Measurements from ENCODE around the gene INO80C.

DNA sequence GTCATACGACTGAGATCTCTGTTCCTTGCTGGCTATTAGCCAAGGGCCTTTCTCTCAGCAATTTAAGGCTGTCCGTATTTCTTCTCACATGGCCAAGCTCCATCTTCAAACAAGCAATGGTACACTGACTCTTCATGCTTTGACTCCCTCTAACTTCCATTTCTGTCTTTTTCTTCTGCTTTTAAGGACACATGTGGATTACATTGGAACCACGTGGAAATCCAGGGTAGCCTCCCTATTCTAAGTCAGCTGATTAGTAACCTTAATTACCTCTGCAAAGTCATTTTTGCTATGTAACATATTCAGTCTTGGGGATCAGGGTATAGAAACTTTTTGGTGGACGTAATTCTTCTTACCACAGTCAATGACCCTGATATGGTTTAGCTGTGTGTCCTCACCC lies 79.2 kb downstream of the INO80C start:
- TF ChIP-seq EP300 (IDR thresholded peaks at IDR 0.05): no peak
- TF ChIP-seq, protein P1, sequence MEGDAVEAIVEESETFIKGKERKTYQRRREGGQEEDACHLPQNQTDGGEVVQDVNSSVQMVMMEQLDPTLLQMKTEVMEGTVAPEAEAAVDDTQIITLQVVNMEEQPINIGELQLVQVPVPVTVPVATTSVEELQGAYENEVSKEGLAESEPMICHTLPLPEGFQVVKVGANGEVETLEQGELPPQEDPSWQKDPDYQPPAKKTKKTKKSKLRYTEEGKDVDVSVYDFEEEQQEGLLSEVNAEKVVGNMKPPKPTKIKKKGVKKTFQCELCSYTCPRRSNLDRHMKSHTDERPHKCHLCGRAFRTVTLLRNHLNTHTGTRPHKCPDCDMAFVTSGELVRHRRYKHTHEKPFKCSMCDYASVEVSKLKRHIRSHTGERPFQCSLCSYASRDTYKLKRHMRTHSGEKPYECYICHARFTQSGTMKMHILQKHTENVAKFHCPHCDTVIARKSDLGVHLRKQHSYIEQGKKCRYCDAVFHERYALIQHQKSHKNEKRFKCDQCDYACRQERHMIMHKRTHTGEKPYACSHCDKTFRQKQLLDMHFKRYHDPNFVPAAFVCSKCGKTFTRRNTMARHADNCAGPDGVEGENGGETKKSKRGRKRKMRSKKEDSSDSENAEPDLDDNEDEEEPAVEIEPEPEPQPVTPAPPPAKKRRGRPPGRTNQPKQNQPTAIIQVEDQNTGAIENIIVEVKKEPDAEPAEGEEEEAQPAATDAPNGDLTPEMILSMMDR (IDR thresholded peaks at IDR 0.05): no peak
- no peak for TF ChIP-seq POLR2A (IDR thresholded peaks at IDR 0.05)

All from tibial nerve (tissue), 4 donors.